Cardiac fibroblast (primary cell): Measurements from ENCODE around the gene LRRC1.

Experiments used
- DNase-seq, 2 donors: peaks; one replicate each; pipeline versions ENCODE4 v3.0.0 to v3.0.0-alpha.2; 2010; ENCODE audit warnings: low read depth in 2 of 2
- H3K4me3 ChIP-seq, 2 donors: replicated peaks in 1 of 2; 1 replicate in 1 of 2; 2 replicates in 1 of 2; pipeline ENCODE4 v1.5.1; 2011; ENCODE audit warnings: low read depth in 2 of 2, low read length in 2 of 2, mild to moderate bottlenecking in 2 of 2, moderate library complexity in 1 of 2
- CTCF ChIP-seq: IDR thresholded peaks from one replicate; pipeline ENCODE4 v1.5.1; 2011; ENCODE audit warnings: low read depth, mild to moderate bottlenecking, low read length, inconsistent platforms

The LRRC1 gene

GRCh38 chr6:53888931-53889330 lies 94.1 kb downstream of the LRRC1 start:
- peak in 1 of 2 donors; percentile 32 for DNase-seq
- no peak overlapping the region for H3K4me3 ChIP-seq
- no peak for TF ChIP-seq CTCF

- TF ChIP-seq CTCF: no peak
- no peak overlapping the region for H3K4me3 ChIP-seq
- peak in 1 of 2 donors; percentile 20 for DNase-seq
These were observed 94.6 kb downstream of the LRRC1 start for GRCh38 chr6:53889365-53889764.

GRCh38 chr6:53892707-53893106 lies 97.9 kb downstream of the LRRC1 start:
- no peak for DNase-seq
- H3K4me3 ChIP-seq: no peak overlapping the region
- no peak for TF ChIP-seq CTCF

GRCh38 chr6:53894091-53894490 lies 99.3 kb downstream of the LRRC1 start:
- H3K4me3 ChIP-seq: no peak overlapping the region
- TF ChIP-seq CTCF: no peak
- peak; percentile 37 to 46 for DNase-seq

GRCh38 chr6:53896196-53896595 lies 101.4 kb downstream of the LRRC1 start:
- no peak overlapping the region for H3K4me3 ChIP-seq
- DNase-seq: peak; percentile 52 to 60
- TF ChIP-seq CTCF: no peak

- TF ChIP-seq CTCF: no peak
- DNase-seq: peak in 1 of 2 donors; percentile 35
- H3K4me3 ChIP-seq: no peak overlapping the region
These were observed 103.4 kb downstream of the LRRC1 start for GRCh38 chr6:53898026-53898795.

- no peak for TF ChIP-seq CTCF
- no peak for DNase-seq
- no peak overlapping the region for H3K4me3 ChIP-seq
These were observed 104.7 kb downstream of the LRRC1 start for GRCh38 chr6:53899512-53899911.
